Endothelial cell of umbilical vein (primary cell): Measurements from ENCODE around the gene NLN. TPM values are rescaled to one million over a fixed set of nuclear protein-coding genes. Genes with fewer than 3 reads are reported as not detected.

Experiments
- BruUV-seq: library from RNA; stranded (reverse); fragments of 400-500 nt; replicated peaks from 2 replicates; lab custom pipeline; 2021; lab: Mats Ljungman, UMichigan
- CTCF ChIA-PET: fragments of 300-600, 350-600 bp; sonication (Branson Sonifier 250); formaldehyde crosslinking; loops from one replicate; lab custom pipeline; 2021; ENCODE audit warnings: antibody characterized with exemption, inconsistent platforms; lab: Charles Lee
- POLR2A ChIA-PET: fragments of 300-600, 350-600 bp; sonication (Branson Sonifier 250); formaldehyde crosslinking; loops from one replicate; lab custom pipeline; 2021; ENCODE audit warnings: antibody characterized with exemption, inconsistent platforms; lab: Charles Lee
- DNase-seq: peaks from one replicate; pipeline ENCODE4 v3.0.0-alpha.2; 2011; ENCODE audit warnings: low read depth, low spot score
- FAIRE-seq: peaks from 2 replicates; lab custom pipeline; 2011; peaks lifted over from hg19 to GRCh38; lab: Jason Lieb, UNC
- H2AFZ ChIP-seq: 2 replicates; pipeline ENCODE4 v1.6.0; 2012; ENCODE audit warnings: low read depth, low read length, control low read depth, inconsistent platforms
- H3K27ac ChIP-seq: 2 replicates; pipeline ENCODE4 v1.5.1; 2011; ENCODE audit warnings: low read depth, mild to moderate bottlenecking, control low read depth, low read length, moderate library complexity; ENCODE audit not compliant: insufficient read depth
- H3K27me3 ChIP-seq, 2 experiments: 2 replicates each; pipeline versions ENCODE4 v1.6.0 to v1.6.1; 2011; ENCODE audit warnings: low read length in 2 of 2, mixed read lengths in 1 of 2; ENCODE audit not compliant: control insufficient read depth in 2 of 2, insufficient read depth in 2 of 2
- H3K36me3 ChIP-seq, 2 experiments: 2 replicates in 1 of 2; 3 replicates in 1 of 2; pipeline ENCODE4 v1.5.1; 2011; ENCODE audit warnings: low read length in 2 of 2, mild to moderate bottlenecking in 1 of 2, moderate library complexity in 1 of 2; ENCODE audit not compliant: control insufficient read depth in 2 of 2, insufficient read depth in 2 of 2; ENCODE audit errors: extremely low read depth in 1 of 2
- H3K4me1 ChIP-seq: 3 replicates; pipeline ENCODE4 v1.5.1; 2011; ENCODE audit warnings: mild to moderate bottlenecking, low read length; ENCODE audit not compliant: control insufficient read depth, insufficient read depth; ENCODE audit errors: extremely low read depth
- H3K4me2 ChIP-seq: 2 replicates; pipeline ENCODE4 v1.6.1; 2011; ENCODE audit warnings: low read length, control low read depth, mixed read lengths; ENCODE audit not compliant: insufficient read depth
- H3K4me3 ChIP-seq, 3 experiments: fragments of 200-600 bp in 1 of 3; sonication (generic), shearing (Covaris generic) in 1 of 3; replicated peaks in 1 of 3; 2 replicates each; pipeline ENCODE4 v1.5.1; 2011 to 2016; ENCODE audit warnings: control low read depth in 3 of 3, low read length in 3 of 3, mild to moderate bottlenecking in 2 of 3, inconsistent platforms in 1 of 3, low read depth in 1 of 3, moderate library complexity in 1 of 3; ENCODE audit not compliant: insufficient read depth in 1 of 3
- H3K79me2 ChIP-seq: 2 replicates; pipeline ENCODE4 v1.6.0; 2012; ENCODE audit warnings: low read length, inconsistent platforms; ENCODE audit not compliant: control insufficient read depth, insufficient read depth
- H3K9ac ChIP-seq: replicated peaks from 2 replicates; pipeline ENCODE3; 2011; ENCODE audit warnings: low read length, control low read depth; ENCODE audit not compliant: insufficient read depth; ENCODE audit errors: extremely low read depth
- H3K9me1 ChIP-seq: replicated peaks from 3 replicates; pipeline ENCODE4 v1.6.0; 2011; ENCODE audit warnings: mild to moderate bottlenecking, low read length; ENCODE audit not compliant: control insufficient read depth, insufficient read depth; ENCODE audit errors: extremely low read depth
- H3K9me3 ChIP-seq: replicated peaks from 2 replicates; pipeline ENCODE4 v1.5.1; 2012; ENCODE audit warnings: low read length, inconsistent platforms; ENCODE audit not compliant: control insufficient read depth, insufficient read depth
- H4K20me1 ChIP-seq: replicated peaks from 2 replicates; pipeline ENCODE3; 2011; ENCODE audit warnings: mild to moderate bottlenecking, low read length; ENCODE audit not compliant: control insufficient read depth, insufficient read depth; ENCODE audit errors: extremely low read depth
- EZH2 ChIP-seq: IDR thresholded peaks from 2 replicates; pipeline ENCODE4 v1.6.1; 2012; ENCODE audit warnings: borderline replicate concordance, low read depth, mild to moderate bottlenecking, moderate library complexity, low read length, inconsistent platforms; ENCODE audit not compliant: severe bottlenecking
- FOS ChIP-seq: IDR thresholded peaks from 2 replicates; pipeline ENCODE4 v1.6.1; 2011; ENCODE audit warnings: mild to moderate bottlenecking, low read length, moderate library complexity, borderline replicate concordance; ENCODE audit not compliant: insufficient read depth
- GATA2 ChIP-seq: IDR thresholded peaks from 2 replicates; pipeline ENCODE4 v1.7.0; 2011; ENCODE audit warnings: low read depth, mild to moderate bottlenecking, moderate library complexity, mixed read lengths, low read length; ENCODE audit not compliant: insufficient read length, insufficient read depth
- JUN ChIP-seq: IDR thresholded peaks from 2 replicates; pipeline ENCODE4 v1.6.1; 2011; ENCODE audit warnings: borderline replicate concordance, low read depth; ENCODE audit not compliant: insufficient read length, insufficient read depth
- MYC ChIP-seq: IDR thresholded peaks from one replicate; pipeline ENCODE4 v1.6.1; 2011; ENCODE audit warnings: mild to moderate bottlenecking, low read depth, low read length
- POLR2A ChIP-seq: IDR thresholded peaks from 2 replicates; pipeline ENCODE4 v1.6.1; 2012; ENCODE audit warnings: low read depth, mild to moderate bottlenecking, control low read depth, low read length
- POLR2AphosphoS5 ChIP-seq: IDR thresholded peaks from 2 replicates; pipeline ENCODE4 v1.6.1; 2012; ENCODE audit warnings: low read depth, mild to moderate bottlenecking, control low read depth, low read length, moderate library complexity; ENCODE audit not compliant: insufficient read depth
- dilution Hi-C: fragments of 300-500 bp; cut with MboI; formaldehyde crosslinking; loops from one replicate; pipeline ENCODE4 v1.15.0; 2019; ENCODE audit warnings: low sequenced_read_pairs; ENCODE audit not compliant: extremely low pct_ligation_motif_present
- intact Hi-C: fragments of 100-400 bp; cut with micrococcal nuclease; formaldehyde crosslinking; loops from one replicate; pipeline ENCODE4 v1.10.0; 2022
- polyA plus RNA-seq, 4 experiments: library from polyadenylated mRNA; depleted of rRNA in 3 of 4; stranded (reverse) in 3 of 4; unstranded in 1 of 4; fragments of >200 nt; gene quantifications; 2 replicates each; pipeline versions ENCODE4 v1.2.1 to v1.2.3, GENCODE V29; 2011 to 2012; ENCODE audit warnings: missing spikeins in 1 of 4
- total RNA-seq: library from RNA; stranded (reverse); gene quantifications from 2 replicates; pipeline ENCODE4 v1.2.3, GENCODE V29; 2021
- TF ChIP-seq, protein P1 (sequence below): IDR thresholded peaks from 2 replicates; pipeline ENCODE4 v1.6.1; 2011; ENCODE audit not compliant: insufficient read depth, insufficient read length
- TF ChIP-seq, protein P2 (sequence below), 2 donors: IDR thresholded peaks; 1 replicate in 1 of 2; 2 replicates in 1 of 2; pipeline ENCODE4 v1.5.1; 2011; ENCODE audit warnings: low read length in 2 of 2, mild to moderate bottlenecking in 2 of 2, moderate library complexity in 2 of 2, control low read depth in 1 of 2, inconsistent platforms in 1 of 2, low read depth in 1 of 2; ENCODE audit not compliant: insufficient read depth in 1 of 2; ENCODE audit errors: extremely low read depth in 1 of 2

NLN gene
- total and polyA plus RNA-seq, 2 donors (not counting 3 experiments of a cell fraction or from before 2014, with no cell fraction given) = 14.2 to 63.3 TPM

DNA sequence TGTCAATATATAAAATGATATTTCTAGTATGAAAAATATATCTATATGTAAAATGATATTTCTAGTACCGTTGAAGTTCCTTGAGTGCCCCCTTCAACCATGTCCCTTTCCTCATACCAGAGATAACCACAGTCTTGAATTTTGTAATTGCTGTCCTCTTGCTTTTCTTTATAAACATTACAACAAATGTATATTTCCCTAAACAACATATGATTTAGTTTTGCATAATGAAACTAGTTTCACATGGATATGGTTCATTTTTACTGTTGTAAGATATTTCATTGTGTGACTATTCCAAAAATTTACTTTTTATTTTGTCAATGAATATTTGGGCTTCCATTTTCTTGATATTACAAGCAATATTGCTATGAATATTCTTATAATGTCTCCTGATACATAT is 14.0 kb downstream of the NLN start:
- dilution Hi-C loops (no loop called here), intact Hi-C loops (no loop called here)
- peaks cover 4% of the 10 kb centered on the region for H3K4me1 ChIP-seq
- peaks cover 57% of the 10 kb centered on the region for H3K79me2 ChIP-seq
- no peak overlapping the region for H2AFZ ChIP-seq
- FAIRE-seq (no peak), DNase-seq (no peak)
- H3K36me3 ChIP-seq = no peaks in the 10 kb centered on the region
- ChIA-PET CTCF (interaction anchor here (1.3 to 1.6 kb wide), 2 partner anchors 8 to 12 kb away, joined by 3 to 5 read pairs; no protein-coding TSS in a partner anchor), POLR2A (no interaction called here)
- H3K4me2 ChIP-seq = no peak overlapping the region
- H3K4me3 ChIP-seq = no peak overlapping the region
- no peaks in the 10 kb centered on the region for H3K9me1 ChIP-seq
- H4K20me1 ChIP-seq = peaks cover under 1% of the 10 kb centered on the region
- no peaks in the 10 kb centered on the region for H3K9me3 ChIP-seq
- H3K9ac ChIP-seq = no peak overlapping the region
- no TSS peak for BruUV-seq
- TF ChIP-seq POLR2A = no peak
- TF ChIP-seq, protein P1, sequence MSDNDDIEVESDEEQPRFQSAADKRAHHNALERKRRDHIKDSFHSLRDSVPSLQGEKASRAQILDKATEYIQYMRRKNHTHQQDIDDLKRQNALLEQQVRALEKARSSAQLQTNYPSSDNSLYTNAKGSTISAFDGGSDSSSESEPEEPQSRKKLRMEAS = no peak
- TF ChIP-seq, protein P2, sequence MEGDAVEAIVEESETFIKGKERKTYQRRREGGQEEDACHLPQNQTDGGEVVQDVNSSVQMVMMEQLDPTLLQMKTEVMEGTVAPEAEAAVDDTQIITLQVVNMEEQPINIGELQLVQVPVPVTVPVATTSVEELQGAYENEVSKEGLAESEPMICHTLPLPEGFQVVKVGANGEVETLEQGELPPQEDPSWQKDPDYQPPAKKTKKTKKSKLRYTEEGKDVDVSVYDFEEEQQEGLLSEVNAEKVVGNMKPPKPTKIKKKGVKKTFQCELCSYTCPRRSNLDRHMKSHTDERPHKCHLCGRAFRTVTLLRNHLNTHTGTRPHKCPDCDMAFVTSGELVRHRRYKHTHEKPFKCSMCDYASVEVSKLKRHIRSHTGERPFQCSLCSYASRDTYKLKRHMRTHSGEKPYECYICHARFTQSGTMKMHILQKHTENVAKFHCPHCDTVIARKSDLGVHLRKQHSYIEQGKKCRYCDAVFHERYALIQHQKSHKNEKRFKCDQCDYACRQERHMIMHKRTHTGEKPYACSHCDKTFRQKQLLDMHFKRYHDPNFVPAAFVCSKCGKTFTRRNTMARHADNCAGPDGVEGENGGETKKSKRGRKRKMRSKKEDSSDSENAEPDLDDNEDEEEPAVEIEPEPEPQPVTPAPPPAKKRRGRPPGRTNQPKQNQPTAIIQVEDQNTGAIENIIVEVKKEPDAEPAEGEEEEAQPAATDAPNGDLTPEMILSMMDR (IDR thresholded peaks at IDR 0.05; ENCODE audit: extremely low read depth in 1 of 2, insufficient read depth in 1 of 2, low read depth in 1 of 2, low read length in 2 of 2) = no peak
- TF ChIP-seq POLR2AphosphoS5 = no peak
- TF ChIP-seq FOS = no peak
- TF ChIP-seq GATA2 = no peak
- TF ChIP-seq JUN = no peak
- no peak for TF ChIP-seq MYC
- TF ChIP-seq EZH2 = no peak
- no peak overlapping the region for H3K27ac ChIP-seq
- no peaks in the 10 kb centered on the region for H3K27me3 ChIP-seq
